ENCODE results near the gene EFNA5.
"Not testable (repeated sequence)": the region's sequence is repeated elsewhere in the genome, so short reads cannot be mapped to it uniquely, and the experiment has no call there.

The EFNA5 gene

DNA sequence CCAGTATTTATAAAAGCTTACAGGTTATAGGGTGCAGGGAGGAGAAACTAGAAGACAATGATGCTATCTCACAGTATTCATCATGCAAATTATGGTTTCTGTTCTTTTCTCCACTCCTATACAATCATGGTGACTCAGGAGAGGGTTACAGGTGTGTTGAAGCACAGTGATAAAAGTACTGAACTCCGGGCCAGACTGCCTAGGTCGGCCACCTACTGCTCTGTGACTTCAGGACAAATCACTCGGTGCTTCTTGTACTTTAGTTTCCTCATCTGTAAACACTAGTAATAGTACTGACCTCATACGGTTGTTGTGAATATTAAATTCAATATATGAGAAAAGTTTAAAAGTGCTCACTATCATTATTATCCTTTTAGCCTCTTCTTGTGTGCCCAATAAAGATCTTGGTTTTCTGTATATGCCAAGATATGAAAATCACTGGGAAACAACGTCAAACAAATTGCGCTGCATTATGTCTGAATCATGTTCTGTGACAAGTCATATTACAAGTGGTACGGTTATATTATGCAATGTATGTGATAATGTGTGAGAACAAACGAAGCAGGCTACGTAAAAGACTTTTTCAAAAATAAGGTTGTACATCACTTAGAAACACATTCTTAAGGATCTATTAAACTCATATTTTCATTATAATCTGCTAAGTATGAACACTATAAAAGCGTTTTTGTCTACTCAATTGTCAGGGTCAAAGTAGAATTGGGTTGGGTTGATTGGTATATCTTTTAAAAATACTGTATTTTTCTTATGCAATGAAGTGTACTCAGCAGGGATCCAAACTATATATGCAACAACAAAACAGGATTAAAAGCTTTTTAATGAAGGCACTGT, 153.3 kb downstream of the EFNA5 start:
- DNase-seq (ENCODE audit: low spot score): no peak

DNA sequence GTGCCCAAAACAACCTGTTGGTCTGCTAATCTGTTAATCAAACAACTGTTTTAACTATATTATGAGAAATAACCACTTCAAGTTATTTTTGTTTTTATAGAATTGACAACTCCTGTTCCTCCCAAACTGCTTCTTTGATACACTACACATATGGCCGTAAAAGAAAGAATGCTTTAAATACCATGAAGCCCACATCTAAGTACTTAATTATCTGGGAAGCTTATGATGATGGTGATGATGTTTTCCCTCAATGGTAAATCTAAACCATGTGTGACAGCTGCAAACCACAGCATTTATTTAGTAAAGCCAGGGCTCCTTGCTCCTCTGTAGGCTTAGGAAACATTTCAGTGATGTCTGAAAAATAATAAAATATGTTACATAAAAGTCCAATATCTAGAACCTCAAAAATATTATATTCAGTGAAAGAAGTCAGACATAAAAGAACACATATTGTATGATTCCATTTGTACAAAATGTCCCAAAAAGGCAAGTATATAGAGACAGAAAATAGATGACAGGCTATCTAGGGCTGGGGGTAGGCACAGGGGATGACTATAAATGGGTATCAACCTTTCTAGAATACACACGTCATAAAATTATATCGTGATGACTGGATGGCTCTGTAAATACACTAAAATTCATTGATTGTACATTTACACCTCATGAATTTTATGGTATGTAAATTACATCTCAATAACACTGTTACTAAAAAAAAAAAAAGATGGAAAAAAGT, 154.1 kb downstream of the EFNA5 start:
- DNase-seq (ENCODE audit: low spot score): no peak

DNA sequence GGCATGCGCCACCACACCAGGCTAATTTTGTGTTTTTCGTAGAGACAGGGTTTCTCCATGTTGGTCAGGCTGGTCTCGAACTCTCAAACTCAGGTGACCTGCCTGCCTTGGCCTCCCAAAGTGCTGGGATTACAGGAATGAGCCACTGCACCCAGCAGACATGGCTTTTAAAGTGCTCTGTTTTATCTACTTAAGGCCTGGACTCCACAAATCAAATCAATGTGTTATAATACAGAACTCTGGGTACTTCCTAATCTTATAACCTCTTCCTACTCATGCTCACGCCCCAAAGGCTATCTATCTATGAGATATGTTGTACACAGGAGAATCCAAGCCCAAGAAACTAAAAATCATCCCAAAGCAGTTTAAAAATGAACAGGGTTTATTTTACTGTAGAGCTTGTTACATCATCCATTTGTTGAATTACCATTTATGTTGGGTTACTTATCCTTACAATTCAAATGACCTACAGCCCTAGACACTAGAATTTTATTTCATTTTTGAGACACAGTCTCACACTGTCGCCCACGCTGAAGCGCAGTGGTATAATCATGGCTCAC, 155.1 kb downstream of the EFNA5 start:
- DNase-seq (ENCODE audit: low spot score): no peak

DNA sequence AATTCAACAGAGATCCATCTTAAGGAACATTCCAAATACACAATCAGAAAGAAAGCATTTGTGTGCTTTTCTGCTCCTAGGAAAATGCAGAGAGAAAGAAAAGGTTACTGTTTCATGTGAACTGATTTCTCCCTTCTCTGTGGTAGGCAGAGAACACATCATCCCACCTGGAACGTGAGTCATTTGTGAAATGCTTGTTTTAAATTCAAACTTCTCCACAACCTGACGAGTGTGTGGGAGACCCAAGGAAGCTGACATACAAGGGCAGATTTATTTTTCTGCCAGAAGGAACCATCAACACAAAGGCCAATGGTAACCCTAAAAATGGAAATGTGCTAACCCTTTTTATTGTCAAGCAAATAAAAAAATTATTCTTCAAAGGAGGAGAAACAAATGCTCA, 156.4 kb downstream of the EFNA5 start:
- no peak for DNase-seq (ENCODE audit: low spot score)

DNA sequence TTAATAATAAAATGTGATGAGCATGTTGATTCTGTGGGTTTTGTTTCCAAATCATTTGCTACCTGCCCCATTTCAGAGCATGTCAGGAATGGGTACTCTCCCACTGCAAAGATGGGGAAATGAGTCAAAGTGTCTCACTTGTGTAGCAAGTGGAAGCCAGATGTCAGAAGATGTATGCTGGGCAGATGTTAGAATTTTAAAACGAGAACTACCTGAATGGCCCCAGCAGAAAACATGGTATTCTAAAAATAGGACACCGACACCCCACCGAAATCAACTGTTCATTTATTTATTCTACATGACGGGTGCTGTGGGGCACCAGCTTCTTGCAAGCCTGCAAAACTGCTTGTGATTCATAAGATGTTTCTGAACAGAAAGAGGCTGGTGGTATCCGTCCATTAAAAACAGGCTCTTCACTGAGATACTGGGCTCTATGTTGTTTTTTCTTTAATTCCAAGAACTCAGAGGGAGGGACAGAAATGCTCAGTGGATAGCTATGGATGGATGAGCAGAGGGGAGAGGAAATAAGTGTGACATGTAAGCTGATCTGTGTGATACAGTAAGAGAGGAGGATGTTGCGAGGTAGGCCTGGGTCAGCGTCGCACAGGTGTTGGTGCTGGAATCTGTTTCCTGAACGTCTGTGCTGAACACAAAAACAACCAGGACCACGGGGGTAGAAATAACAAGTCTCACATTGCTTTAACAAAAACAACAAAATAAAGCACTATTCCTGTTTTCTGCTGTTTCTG, 157.2 kb downstream of the EFNA5 start:
- DNase-seq (ENCODE audit: low spot score): no peak

DNA sequence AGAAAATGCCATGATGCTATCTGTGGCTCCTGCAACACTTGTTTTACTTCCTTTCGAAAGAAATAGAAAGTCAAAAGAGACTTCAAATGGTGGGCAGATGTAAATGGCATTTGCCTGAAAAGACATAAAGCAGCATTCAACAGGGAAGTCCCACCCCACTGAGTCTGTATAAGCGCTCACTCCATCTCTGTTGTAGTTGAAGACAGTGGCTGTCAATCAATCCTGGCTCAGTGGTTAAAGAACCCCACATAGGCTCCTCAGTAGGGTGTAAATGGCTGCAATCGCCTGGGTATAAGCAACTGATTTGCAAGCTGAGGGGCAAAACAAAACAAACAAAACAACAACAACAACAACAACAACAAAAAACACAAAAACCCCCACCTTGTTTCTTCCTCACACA, 158.7 kb downstream of the EFNA5 start:
- no peak for DNase-seq (ENCODE audit: low spot score)

DNA sequence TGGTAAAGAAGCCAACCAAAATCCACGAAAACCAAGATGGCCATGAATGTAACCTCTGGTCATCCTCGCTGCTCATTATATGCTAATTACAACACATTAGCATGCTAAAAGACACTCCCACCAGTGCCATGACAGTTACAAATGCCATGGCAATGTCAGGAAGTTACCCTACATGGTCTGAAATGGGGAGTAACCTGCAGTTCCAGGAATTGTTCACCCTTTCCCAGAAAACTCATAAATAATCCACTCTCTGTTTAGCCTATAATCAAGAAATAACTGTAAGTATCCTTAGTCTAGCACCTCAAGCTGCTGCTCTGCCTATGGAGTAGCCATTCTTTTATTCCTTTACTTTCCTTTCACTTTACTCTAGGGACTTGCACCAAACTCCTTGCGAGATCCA, 160.6 kb downstream of the EFNA5 start:
- DNase-seq (ENCODE audit: low spot score): no peak

DNA sequence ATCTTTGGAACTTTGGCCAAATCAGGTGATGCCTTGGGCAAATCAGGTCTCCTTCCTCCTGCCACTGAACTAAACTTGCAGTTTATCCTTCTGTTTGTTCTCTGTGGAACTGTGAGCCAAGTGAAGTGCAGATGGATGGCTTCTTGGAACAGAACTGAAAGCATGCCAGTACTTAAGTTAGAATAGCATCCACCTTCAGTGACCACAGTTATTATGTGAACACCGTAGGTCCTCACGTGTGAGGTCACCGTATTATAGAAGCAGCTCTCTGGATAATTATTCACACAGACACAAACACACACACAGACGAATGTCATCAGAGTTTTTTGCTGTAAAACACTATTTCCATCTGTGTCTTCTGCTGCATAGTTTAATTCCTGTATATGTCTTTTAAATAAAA, 162.6 kb downstream of the EFNA5 start:
- no peak for DNase-seq (ENCODE audit: low spot score)

DNA sequence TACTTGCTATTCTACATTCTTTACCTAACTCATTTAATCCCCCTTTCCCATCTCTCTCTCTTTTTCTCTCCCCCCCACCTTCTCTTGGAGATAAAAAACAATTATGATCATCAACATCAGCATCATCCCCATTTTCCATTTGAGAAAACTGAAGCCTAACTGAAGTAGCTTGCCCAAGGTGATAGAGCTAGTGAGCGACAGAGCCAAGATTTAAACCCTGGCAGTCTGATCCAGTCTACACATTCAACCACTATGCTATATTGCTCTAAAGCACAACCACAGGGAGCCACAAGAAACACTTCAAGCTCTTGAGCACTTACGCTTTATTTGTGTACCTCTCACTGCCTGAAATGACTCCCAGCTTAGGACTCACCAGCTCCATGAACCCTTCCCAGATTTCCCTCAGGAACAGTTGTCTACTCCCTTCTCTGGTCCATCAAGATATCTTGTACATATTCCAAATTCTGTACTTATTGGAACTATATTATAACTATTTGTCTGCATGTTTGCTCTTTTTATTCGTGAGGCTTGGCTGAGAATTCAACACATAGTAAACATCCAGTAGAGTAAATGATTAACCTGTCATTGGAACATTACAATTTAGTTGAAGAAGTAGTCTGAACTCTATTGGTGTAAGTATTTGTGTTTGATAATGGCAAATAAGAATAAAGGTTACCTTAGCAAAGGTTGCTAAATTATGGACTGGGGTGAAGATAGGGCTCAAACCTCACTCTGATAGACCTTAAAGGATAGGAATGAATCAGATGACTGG, 164.8 kb downstream of the EFNA5 start:
- DNase-seq (ENCODE audit: low spot score): no peak

DNA sequence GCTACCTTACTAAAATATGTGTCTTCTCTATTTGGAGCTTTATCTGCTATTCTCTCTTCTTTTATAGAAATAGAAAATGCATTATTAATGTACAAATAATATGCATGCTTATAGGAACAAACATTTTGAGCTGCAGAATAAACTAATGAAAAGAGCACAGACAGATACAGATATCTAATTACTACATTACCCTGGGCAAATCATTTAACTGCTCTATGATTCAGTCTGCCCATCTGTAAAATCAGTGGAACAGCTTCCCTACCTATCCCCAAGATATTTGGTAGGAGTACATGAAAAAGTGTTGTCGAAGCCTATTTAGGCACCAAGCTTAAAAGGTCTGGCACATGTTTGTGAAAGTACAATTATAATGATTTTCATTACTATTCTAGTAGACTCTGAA, 166.3 kb downstream of the EFNA5 start:
- no peak for DNase-seq (ENCODE audit: low spot score)

DNA sequence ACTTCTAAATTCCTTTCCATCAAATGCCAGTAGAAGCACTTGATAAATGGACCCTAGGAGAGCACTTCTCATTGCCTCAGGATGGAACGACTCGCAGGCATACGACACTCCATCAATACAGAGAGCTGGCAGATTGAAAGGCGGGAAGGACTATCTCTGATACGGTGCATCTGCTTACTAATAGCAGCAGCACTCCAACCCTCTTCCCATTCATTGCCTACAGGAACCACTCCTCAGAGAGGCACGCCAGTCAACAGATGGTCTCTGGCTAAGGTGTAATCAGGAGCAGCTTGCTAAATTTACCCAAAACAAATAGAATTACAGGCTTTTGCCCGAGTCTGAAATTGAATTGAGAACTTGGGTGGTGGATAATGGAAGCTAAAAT, 168.1 kb downstream of the EFNA5 start:
- DNase-seq (ENCODE audit: low spot score): no peak

DNA sequence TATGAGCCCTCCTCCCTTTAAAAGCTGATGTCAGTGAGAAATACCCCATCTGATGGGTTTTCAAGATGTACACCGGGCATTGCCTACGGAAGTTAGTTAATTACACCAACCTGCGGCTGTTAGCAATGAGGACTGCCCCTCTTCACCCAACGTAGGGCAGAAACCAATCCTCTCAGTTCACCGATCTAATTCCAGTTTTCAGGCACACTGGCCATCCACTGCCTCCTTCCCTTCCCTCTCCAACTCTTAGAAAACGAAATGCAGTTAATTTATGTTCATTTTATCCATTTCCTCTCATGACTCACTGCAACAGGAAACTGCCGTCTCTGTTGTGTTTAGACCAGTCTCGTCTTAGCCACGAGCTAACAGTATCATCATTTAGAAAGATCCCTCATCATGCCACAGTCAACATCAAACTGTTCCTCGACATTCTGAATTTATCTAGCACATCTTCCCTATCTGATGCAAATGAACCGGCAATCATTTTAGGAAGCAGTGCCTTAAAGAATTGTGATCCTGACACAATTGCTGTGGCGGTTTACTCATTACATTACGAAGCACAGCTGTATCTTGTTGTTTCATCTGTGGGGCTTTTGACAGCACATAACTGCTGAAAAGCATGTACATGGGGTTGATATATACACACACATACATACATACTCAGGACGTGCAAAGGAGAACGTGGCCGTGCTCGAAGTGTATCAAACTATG, 168.6 kb downstream of the EFNA5 start:
- no peak for DNase-seq (ENCODE audit: low spot score)

DNA sequence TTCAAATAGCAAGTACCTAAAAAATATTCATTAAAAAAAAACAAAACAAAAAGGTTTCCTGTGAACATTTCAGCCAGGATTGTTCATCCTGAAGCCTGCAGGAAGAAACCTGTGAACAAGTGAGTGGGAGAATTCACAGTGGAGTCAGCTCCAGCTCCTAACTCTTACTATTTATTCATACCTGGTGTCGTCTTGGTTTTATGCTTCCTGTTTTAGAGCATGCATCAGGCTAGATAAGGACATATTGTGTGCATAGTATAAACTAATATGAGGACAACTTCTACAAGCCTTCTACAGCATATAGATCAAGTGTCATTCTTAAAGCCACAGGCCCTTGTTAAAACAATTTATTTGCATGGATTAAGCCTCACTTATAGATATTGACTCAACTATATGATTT, 169.9 kb downstream of the EFNA5 start:
- no peak for DNase-seq (ENCODE audit: low spot score)

DNA sequence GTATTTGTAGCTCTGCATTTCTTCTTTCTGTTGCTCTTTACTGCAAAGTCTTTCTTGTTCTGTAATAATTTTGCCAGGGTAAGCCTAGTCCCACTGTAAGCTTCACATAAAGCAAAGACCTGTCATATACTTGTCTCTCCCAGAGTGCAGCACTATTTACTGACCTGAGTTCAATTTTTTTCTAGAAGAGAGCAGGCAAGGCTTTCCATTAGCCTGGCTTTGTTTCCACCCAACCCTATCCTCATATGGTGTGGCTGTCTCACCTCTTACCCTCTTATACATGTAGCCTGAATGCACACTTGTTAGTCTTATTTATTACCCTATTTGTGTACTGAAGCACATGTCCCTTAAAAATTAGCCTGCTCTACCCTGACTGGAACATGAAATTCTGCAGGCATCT, 170.4 kb downstream of the EFNA5 start:
- no peak for DNase-seq (ENCODE audit: low spot score)

DNA sequence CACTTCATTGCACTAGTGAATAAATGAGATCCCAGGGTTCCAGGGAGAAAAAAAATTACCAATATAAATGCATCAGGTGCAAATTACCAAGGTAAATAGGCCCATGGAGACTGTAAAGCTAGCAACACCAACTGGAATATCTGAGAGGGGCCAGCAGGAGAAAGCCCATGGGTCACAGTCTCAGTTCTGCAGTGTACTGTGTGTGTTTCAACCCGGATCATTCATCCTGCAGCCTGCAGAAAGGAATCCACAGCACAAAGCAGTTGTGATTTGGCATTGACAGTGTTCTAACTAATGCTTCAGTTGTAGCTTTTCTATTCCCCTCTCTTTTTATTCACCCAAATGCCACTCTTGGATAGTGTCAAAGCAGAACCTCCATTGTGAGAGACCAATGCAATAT, 171.0 kb downstream of the EFNA5 start:
- no peak for DNase-seq (ENCODE audit: low spot score)

DNA sequence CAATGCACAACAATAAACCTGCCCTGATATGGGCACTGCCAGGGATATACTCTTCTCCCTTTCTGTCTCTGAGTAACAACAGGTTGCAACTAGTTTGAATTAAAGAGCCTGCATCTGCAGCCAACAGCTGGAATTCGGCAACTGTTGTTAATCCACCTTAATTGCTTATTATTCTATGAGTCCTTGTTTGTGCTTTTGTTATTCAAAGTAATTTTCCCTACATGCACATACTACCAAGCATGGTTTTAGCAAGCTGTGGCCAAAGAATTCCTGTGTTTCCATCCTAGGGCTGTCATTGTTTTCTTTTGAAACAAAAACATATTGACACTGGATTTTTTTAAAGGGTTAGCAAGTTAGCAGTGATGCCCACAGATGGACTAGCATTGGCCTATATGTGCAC, 171.5 kb downstream of the EFNA5 start:
- no peak for DNase-seq (ENCODE audit: low spot score)

DNA sequence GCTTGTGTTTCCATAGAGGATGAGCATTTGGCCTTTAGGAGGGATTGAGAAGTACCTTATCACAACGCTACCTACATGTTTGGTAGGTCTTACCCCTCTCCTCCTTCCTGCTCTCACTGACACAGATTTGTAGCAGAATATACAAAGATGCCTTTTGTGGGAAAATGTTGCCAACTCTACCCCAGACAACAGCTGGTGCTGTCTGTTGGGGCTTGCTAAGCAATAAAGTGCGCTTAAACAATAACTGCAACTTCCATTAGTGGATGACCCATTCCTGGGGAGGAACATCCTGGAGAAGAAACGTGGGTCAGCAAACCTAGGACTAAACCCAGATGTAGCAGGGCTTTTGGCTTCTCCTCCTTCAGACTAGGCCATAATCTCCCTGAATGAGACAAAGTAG, 174.3 kb downstream of the EFNA5 start:
- no peak for DNase-seq (ENCODE audit: low spot score)

DNA sequence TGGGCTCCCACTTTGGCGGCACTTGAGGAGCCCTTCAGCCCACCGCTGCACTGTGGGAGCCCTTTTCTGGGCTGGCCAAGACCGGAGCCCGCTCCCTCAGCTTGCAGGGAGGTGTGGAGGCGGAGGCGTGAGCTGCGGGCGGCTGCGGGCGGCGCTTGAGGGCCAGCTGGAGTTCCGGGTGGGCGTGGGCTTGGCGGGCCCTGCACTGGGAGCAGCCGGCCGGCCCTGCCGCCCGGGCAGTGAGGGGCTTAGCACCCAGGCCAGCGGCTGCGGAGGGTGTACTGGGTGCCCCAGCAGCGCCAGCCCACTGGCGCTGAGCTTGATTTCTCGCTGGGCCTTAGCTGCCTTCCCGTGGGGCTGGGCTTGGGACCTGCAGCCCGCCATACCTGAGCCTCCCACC, 176.6 kb downstream of the EFNA5 start:
- not testable (repeated sequence) for DNase-seq (ENCODE audit: low spot score)

DNA sequence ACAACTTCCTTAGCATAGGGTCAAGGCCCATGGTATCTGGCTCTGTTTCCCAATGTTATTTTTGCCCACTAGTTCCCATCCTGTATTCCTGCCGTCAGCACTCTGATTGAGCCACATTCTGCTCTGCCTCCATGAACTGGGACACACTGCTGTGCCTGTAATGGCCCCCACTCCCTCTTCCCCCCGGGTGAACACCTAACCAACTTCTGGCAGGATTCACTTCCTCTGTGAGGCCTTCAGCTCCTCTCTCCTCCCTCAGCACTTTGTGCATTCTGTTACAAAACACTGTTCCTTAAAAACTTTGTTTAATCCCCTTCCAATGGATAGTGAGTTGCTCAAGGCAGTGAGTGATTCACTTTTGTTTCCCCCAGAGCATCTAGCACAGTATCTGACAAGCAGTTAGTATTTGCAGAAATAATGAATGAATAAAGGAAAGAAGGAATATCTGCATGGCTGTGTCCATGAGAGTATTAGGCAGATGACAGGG, 183.6 kb downstream of the EFNA5 start:
- no peak for DNase-seq (ENCODE audit: low spot score)

DNA sequence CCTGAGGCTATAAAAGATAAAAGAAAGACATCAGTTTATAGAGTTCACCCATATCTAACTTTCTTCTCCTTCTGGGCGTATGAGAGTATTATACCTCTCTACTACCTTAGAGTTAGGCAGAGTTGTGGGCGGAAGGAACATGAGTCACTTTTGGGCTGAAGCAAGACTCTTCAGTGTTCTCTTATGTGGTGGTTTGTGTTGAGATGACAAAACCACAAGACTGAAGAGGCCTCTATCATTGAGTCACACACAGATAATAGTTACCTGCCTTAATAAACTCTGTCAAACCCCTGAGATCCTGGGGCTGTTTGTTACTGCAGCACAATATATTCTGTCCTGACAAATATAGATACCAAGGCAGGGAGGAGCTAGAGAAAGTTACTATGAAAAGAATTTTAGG, 184.2 kb downstream of the EFNA5 start:
- peak; percentile 14 for DNase-seq (ENCODE audit: low spot score)

DNA sequence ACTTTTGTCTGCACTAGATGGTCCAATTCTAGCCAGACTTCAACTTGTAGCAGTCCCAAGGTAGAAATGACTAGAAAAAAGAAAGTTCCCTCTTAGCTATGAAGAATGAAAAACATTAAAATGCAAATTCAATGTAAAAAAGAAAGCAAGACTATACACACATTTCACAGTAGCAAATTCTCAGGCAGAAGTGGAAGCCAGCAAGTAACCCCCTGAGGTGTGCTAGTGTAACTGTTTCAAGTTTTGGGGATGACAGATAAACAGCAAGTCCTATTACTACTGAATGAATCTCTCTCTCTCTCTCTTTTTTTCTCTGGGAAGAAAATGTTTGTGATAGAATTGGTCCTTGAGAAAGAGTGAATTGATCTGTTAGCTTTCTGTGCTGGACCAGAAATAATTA, 185.6 kb downstream of the EFNA5 start:
- DNase-seq (ENCODE audit: low spot score): no peak
